ENCODE measurements around the gene NSG2.

Gene NSG2

GRCh38 chr5:174111287-174111973 lies 65.9 kb downstream of the NSG2 start:
- no peaks in the 10 kb centered on the region for H3K27me3 ChIP-seq (replicated peaks in 2 of 5; ENCODE audit: control insufficient read depth in 4 of 5, insufficient read depth in 5 of 5, low read length in 4 of 5)
- H3K4me3 ChIP-seq (ENCODE audit: control insufficient read depth in 1 of 7, extremely low read depth in 1 of 7, insufficient read depth in 4 of 7, low read depth in 2 of 7, low read length in 6 of 7), result no peak overlapping the region
- no peak for DNase-seq
- no peaks in the 10 kb centered on the region for H3K4me1 ChIP-seq (ENCODE audit: control extremely low read depth in 1 of 4, control insufficient read depth in 4 of 4, insufficient read depth in 4 of 4, low read length in 3 of 4)
- POLR2A ChIA-PET, result no interaction called here
- no peaks in the 10 kb centered on the region for H3K36me3 ChIP-seq (ENCODE audit: control insufficient read depth in 4 of 4, insufficient read depth in 4 of 4, low read length in 3 of 4)
- CTCF ChIA-PET, result no interaction called here
- 92% methylated on average over 10 of the region's 13 CpGs for WGBS (ENCODE audit: insufficient coverage)
- H3K27ac ChIP-seq (ENCODE audit: insufficient read depth in 1 of 2, low read depth in 1 of 2, low read length in 2 of 2, poor library complexity in 1 of 2, severe bottlenecking in 2 of 2), result no peak overlapping the region
- no peaks in the 10 kb centered on the region for H3K9me3 ChIP-seq (ENCODE audit: control extremely low read depth in 1 of 5, control insufficient read depth in 4 of 5, insufficient read depth in 2 of 5, low read depth in 1 of 5, low read length in 4 of 5)

GRCh38 chr5:174115226-174115625 lies 69.7 kb downstream of the NSG2 start:
- Histone ChIP-seq H3K9me3 (ENCODE audit: control extremely low read depth in 1 of 5, control insufficient read depth in 4 of 5, insufficient read depth in 2 of 5, low read depth in 1 of 5, low read length in 4 of 5) (no peaks in the 10 kb centered on the region), H3K27ac (ENCODE audit: insufficient read depth in 1 of 2, low read depth in 1 of 2, low read length in 2 of 2, poor library complexity in 1 of 2, severe bottlenecking in 2 of 2) (no peak overlapping the region), H3K4me1 (ENCODE audit: control extremely low read depth in 1 of 4, control insufficient read depth in 4 of 4, insufficient read depth in 4 of 4, low read length in 3 of 4) (no peaks in the 10 kb centered on the region), H3K36me3 (ENCODE audit: control insufficient read depth in 4 of 4, insufficient read depth in 4 of 4, low read length in 3 of 4) (no peaks in the 10 kb centered on the region), H3K27me3 (replicated peaks in 2 of 5; ENCODE audit: control insufficient read depth in 4 of 5, insufficient read depth in 5 of 5, low read length in 4 of 5) (no peaks in the 10 kb centered on the region), H3K4me3 (ENCODE audit: control insufficient read depth in 1 of 7, extremely low read depth in 1 of 7, insufficient read depth in 4 of 7, low read depth in 2 of 7, low read length in 6 of 7) (no peak overlapping the region)
- 87% methylated on average over 6 of the region's 7 CpGs for WGBS (ENCODE audit: insufficient coverage)
- DNase-seq, result no peak
- CTCF ChIA-PET, result interaction anchor here (1.4 kb wide), 1 partner anchor 212 kb away, joined by 4 read pairs; no protein-coding TSS in a partner anchor
- POLR2A ChIA-PET, result no interaction called here

- no peak overlapping the region for H3K4me3 ChIP-seq (ENCODE audit: control insufficient read depth in 1 of 7, extremely low read depth in 1 of 7, insufficient read depth in 4 of 7, low read depth in 2 of 7, low read length in 6 of 7)
- no peaks in the 10 kb centered on the region for H3K9me3 ChIP-seq (ENCODE audit: control extremely low read depth in 1 of 5, control insufficient read depth in 4 of 5, insufficient read depth in 2 of 5, low read depth in 1 of 5, low read length in 4 of 5)
- H3K27me3 ChIP-seq (replicated peaks in 2 of 5; ENCODE audit: control insufficient read depth in 4 of 5, insufficient read depth in 5 of 5, low read length in 4 of 5), result no peaks in the 10 kb centered on the region
- WGBS (ENCODE audit: insufficient coverage), result 91% methylated on average over 5 of the region's 9 CpGs
- DNase-seq, result no peak
- ChIA-PET CTCF (no interaction called here), POLR2A (no interaction called here)
- H3K36me3 ChIP-seq (ENCODE audit: control insufficient read depth in 4 of 4, insufficient read depth in 4 of 4, low read length in 3 of 4), result no peaks in the 10 kb centered on the region
- H3K27ac ChIP-seq (ENCODE audit: insufficient read depth in 1 of 2, low read depth in 1 of 2, low read length in 2 of 2, poor library complexity in 1 of 2, severe bottlenecking in 2 of 2), result no peak overlapping the region
- H3K4me1 ChIP-seq (ENCODE audit: control extremely low read depth in 1 of 4, control insufficient read depth in 4 of 4, insufficient read depth in 4 of 4, low read length in 3 of 4), result no peaks in the 10 kb centered on the region
Observed at GRCh38 chr5:174118823-174119467, 73.4 kb downstream of the NSG2 start.

- no peak overlapping the region for H3K27ac ChIP-seq (ENCODE audit: insufficient read depth in 1 of 2, low read depth in 1 of 2, low read length in 2 of 2, poor library complexity in 1 of 2, severe bottlenecking in 2 of 2)
- H3K27me3 ChIP-seq (replicated peaks in 2 of 5; ENCODE audit: control insufficient read depth in 4 of 5, insufficient read depth in 5 of 5, low read length in 4 of 5), result no peaks in the 10 kb centered on the region
- no peak for DNase-seq
- POLR2A ChIA-PET, result no interaction called here
- no peaks in the 10 kb centered on the region for H3K36me3 ChIP-seq (ENCODE audit: control insufficient read depth in 4 of 4, insufficient read depth in 4 of 4, low read length in 3 of 4)
- WGBS (ENCODE audit: insufficient coverage), result 79% methylated on average over 6 of the region's 8 CpGs
- no peak overlapping the region for H3K4me3 ChIP-seq (ENCODE audit: control insufficient read depth in 1 of 7, extremely low read depth in 1 of 7, insufficient read depth in 4 of 7, low read depth in 2 of 7, low read length in 6 of 7)
- no peaks in the 10 kb centered on the region for H3K9me3 ChIP-seq (ENCODE audit: control extremely low read depth in 1 of 5, control insufficient read depth in 4 of 5, insufficient read depth in 2 of 5, low read depth in 1 of 5, low read length in 4 of 5)
- no peaks in the 10 kb centered on the region for H3K4me1 ChIP-seq (ENCODE audit: control extremely low read depth in 1 of 4, control insufficient read depth in 4 of 4, insufficient read depth in 4 of 4, low read length in 3 of 4)
- CTCF ChIA-PET, result interaction anchor here (0.8 kb wide), 1 partner anchor 10 kb away, joined by 3 read pairs; no protein-coding TSS in a partner anchor
Observed at GRCh38 chr5:174119468-174119881, 74.0 kb downstream of the NSG2 start.

GRCh38 chr5:174120401-174121005 lies 75.0 kb downstream of the NSG2 start:
- H3K36me3 ChIP-seq (ENCODE audit: control insufficient read depth in 4 of 4, insufficient read depth in 4 of 4, low read length in 3 of 4), result no peaks in the 10 kb centered on the region
- H3K4me3 ChIP-seq (ENCODE audit: control insufficient read depth in 1 of 7, extremely low read depth in 1 of 7, insufficient read depth in 4 of 7, low read depth in 2 of 7, low read length in 6 of 7), result no peak overlapping the region
- peaks cover 0 to 8% (median 4%) of the 10 kb centered on the region in 5 experiments for H3K9me3 ChIP-seq (ENCODE audit: control extremely low read depth in 1 of 5, control insufficient read depth in 4 of 5, insufficient read depth in 2 of 5, low read depth in 1 of 5, low read length in 4 of 5)
- ChIA-PET POLR2A (no interaction called here), CTCF (interaction anchor here (0.8 kb wide), 1 partner anchor 11 kb away, joined by 3 read pairs; no protein-coding TSS in a partner anchor)
- WGBS (ENCODE audit: insufficient coverage), result 33% methylated on average over 1 of the region's 1 CpG
- H3K27me3 ChIP-seq (replicated peaks in 2 of 5; ENCODE audit: control insufficient read depth in 4 of 5, insufficient read depth in 5 of 5, low read length in 4 of 5), result no peaks in the 10 kb centered on the region
- H3K4me1 ChIP-seq (ENCODE audit: control extremely low read depth in 1 of 4, control insufficient read depth in 4 of 4, insufficient read depth in 4 of 4, low read length in 3 of 4), result no peaks in the 10 kb centered on the region
- DNase-seq, result no peak
- H3K27ac ChIP-seq (ENCODE audit: insufficient read depth in 1 of 2, low read depth in 1 of 2, low read length in 2 of 2, poor library complexity in 1 of 2, severe bottlenecking in 2 of 2), result no peak overlapping the region

GRCh38 chr5:174134545-174134944 lies 89.0 kb downstream of the NSG2 start:
- peaks cover 0 to 4% (median 0%) of the 10 kb centered on the region in 5 experiments for H3K9me3 ChIP-seq (ENCODE audit: control extremely low read depth in 1 of 5, control insufficient read depth in 4 of 5, insufficient read depth in 2 of 5, low read depth in 1 of 5, low read length in 4 of 5)
- H3K27ac ChIP-seq (ENCODE audit: insufficient read depth in 1 of 2, low read depth in 1 of 2, low read length in 2 of 2, poor library complexity in 1 of 2, severe bottlenecking in 2 of 2), result no peak overlapping the region
- no peak overlapping the region for H3K4me3 ChIP-seq (ENCODE audit: control insufficient read depth in 1 of 7, extremely low read depth in 1 of 7, insufficient read depth in 4 of 7, low read depth in 2 of 7, low read length in 6 of 7)
- H3K27me3 ChIP-seq (replicated peaks in 2 of 5; ENCODE audit: control insufficient read depth in 4 of 5, insufficient read depth in 5 of 5, low read length in 4 of 5), result no peaks in the 10 kb centered on the region
- WGBS (ENCODE audit: insufficient coverage), result 100% methylated on average over 1 of the region's 1 CpG
- H3K4me1 ChIP-seq (ENCODE audit: control extremely low read depth in 1 of 4, control insufficient read depth in 4 of 4, insufficient read depth in 4 of 4, low read length in 3 of 4), result no peaks in the 10 kb centered on the region
- ChIA-PET CTCF (no interaction called here), POLR2A (no interaction called here)
- no peaks in the 10 kb centered on the region for H3K36me3 ChIP-seq (ENCODE audit: control insufficient read depth in 4 of 4, insufficient read depth in 4 of 4, low read length in 3 of 4)
- no peak for DNase-seq

- Histone ChIP-seq H3K4me3 (ENCODE audit: control insufficient read depth in 1 of 7, extremely low read depth in 1 of 7, insufficient read depth in 4 of 7, low read depth in 2 of 7, low read length in 6 of 7) (no peak overlapping the region), H3K27me3 (replicated peaks in 2 of 5; ENCODE audit: control insufficient read depth in 4 of 5, insufficient read depth in 5 of 5, low read length in 4 of 5) (peaks cover 0 to 3% (median 0%) of the 10 kb centered on the region in 5 experiments), H3K9me3 (ENCODE audit: control extremely low read depth in 1 of 5, control insufficient read depth in 4 of 5, insufficient read depth in 2 of 5, low read depth in 1 of 5, low read length in 4 of 5) (no peaks in the 10 kb centered on the region), H3K4me1 (ENCODE audit: control extremely low read depth in 1 of 4, control insufficient read depth in 4 of 4, insufficient read depth in 4 of 4, low read length in 3 of 4) (no peaks in the 10 kb centered on the region), H3K36me3 (ENCODE audit: control insufficient read depth in 4 of 4, insufficient read depth in 4 of 4, low read length in 3 of 4) (no peaks in the 10 kb centered on the region), H3K27ac (ENCODE audit: insufficient read depth in 1 of 2, low read depth in 1 of 2, low read length in 2 of 2, poor library complexity in 1 of 2, severe bottlenecking in 2 of 2) (no peak overlapping the region)
- no CpG with 5 or more reads among the region's 3 CpGs for WGBS (ENCODE audit: insufficient coverage)
- CTCF ChIA-PET, result no interaction called here
- no peak for DNase-seq
- POLR2A ChIA-PET, result no interaction called here
Observed at GRCh38 chr5:174139623-174140022, 94.1 kb downstream of the NSG2 start.
